ENCODE data around the gene SLC23A1.
"Not testable (repeated sequence)": the region's sequence is repeated elsewhere in the genome, so short reads cannot be mapped to it uniquely, and the experiment has no call there.

The SLC23A1 gene

DNA sequence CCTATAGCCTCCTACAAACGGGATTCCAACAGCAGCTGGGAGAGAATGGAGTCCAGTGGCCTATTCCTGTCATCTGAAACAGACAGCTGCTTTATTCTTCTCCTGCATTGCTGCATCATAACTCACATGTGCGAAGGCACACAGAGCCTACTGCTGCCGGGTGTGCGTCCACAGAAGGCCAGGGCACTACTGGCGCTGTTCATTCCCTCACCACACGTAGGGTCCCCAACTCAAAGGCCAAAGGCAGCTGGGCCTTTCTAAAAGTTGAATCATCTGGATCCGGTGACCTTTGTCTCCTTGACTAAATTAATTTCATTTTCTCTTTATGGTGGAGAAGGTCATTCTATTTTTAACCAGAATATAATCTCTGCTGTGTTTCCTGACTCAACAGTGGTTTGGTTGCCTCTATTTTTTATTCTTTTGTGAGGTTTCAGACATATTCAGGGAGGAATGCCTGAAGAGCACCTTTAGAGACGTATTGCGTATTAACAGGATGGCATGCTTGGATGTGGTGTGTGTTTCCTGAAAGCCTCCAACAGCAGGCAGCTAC lies 31.6 kb upstream of the SLC23A1 start:
- DNase-seq (ENCODE audit: low read depth), result no peak
- H3K4me3 ChIP-seq (ENCODE audit: low read length), result no peak overlapping the region
- TF ChIP-seq, protein P1, sequence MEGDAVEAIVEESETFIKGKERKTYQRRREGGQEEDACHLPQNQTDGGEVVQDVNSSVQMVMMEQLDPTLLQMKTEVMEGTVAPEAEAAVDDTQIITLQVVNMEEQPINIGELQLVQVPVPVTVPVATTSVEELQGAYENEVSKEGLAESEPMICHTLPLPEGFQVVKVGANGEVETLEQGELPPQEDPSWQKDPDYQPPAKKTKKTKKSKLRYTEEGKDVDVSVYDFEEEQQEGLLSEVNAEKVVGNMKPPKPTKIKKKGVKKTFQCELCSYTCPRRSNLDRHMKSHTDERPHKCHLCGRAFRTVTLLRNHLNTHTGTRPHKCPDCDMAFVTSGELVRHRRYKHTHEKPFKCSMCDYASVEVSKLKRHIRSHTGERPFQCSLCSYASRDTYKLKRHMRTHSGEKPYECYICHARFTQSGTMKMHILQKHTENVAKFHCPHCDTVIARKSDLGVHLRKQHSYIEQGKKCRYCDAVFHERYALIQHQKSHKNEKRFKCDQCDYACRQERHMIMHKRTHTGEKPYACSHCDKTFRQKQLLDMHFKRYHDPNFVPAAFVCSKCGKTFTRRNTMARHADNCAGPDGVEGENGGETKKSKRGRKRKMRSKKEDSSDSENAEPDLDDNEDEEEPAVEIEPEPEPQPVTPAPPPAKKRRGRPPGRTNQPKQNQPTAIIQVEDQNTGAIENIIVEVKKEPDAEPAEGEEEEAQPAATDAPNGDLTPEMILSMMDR (IDR thresholded peaks at IDR 0.05; ENCODE audit: insufficient read depth, low read depth, low read length, missing control alignments), result no peak

DNA sequence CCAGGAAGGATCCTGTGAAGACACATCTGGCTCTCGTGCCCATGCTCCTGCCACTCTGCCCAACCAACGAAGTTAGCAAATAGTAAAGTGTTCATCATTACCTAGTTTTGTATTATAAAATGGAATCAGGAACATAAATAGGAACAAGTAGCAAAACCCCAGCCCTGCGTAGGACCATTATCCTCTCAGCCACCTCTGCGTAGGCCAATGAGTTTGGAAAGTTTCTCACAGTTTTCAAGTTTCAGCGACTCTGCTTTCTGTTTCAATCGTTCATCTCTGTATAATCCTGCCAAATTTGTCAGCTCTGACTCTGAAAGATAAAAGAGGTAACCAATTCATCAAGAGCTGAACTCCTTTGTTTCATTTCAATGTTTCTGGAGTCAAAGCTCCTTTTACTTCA lies 30.9 kb upstream of the SLC23A1 start:
- TF ChIP-seq, protein P1 (IDR thresholded peaks at IDR 0.05; ENCODE audit: insufficient read depth, low read depth, low read length, missing control alignments), result no peak
- no peak overlapping the region for H3K4me3 ChIP-seq (ENCODE audit: low read length)
- no peak for DNase-seq (ENCODE audit: low read depth)

DNA sequence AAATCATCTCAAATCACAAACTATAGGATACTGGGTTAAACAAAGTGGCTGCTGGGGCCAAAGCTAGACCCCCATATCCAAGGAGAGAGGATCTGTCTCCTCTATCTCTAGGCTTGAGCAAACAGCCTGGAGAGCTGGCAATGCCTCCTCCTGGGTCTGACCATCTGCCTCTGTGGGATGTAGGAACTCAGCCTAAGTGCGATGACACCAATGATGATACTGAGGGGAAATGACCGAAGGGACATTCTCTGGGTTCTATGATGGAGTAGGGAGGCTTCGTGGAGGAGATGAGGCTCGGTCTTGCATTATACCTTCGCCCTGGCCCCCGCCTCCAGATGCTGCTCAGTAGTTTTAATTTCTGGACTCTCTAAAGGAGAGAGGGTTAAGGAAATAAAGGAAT lies 30.1 kb upstream of the SLC23A1 start:
- TF ChIP-seq, protein P1 (IDR thresholded peaks at IDR 0.05; ENCODE audit: insufficient read depth, low read depth, low read length, missing control alignments), result no peak
- no peak for DNase-seq (ENCODE audit: low read depth)
- H3K4me3 ChIP-seq (ENCODE audit: low read length), result no peak overlapping the region

DNA sequence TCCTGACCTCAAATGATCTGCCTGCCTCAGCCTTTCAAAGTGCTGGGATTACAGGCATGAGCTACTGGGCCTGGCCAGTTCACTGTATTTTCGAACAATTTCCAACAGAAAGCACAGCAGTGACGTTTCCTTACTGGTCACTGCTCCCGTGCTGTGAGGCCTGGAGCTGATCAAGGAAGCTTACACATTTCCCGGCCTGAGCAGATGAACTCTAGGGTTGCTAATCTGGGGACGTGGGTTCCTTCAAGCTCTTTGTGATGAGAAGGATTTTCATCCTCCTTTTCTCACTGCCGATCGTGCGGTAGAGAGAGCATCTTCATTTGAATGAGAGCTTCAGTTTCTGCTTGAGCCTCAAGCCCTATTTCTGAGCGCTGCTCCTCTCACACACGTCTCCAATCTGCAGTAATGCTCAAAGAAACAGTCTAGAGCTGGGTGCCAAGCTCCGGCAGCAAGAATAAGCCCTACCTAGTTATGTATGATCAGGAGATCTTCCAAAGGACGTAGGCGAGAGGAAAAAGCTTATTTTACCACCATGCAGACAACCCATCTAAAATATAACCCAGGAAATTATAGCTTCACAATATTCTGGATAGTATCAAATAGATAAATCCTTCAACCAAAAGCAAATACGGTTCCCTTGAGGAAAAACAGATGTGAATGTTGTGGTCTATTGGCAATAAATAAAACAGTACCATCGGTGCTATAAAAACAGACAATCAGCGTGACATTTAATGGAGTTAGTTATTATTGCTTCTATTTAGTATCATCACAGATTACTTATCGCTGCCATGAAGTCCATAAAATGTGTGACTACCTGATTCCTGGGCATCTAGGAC lies 28.1 kb upstream of the SLC23A1 start:
- TF ChIP-seq, protein P1 (IDR thresholded peaks at IDR 0.05; ENCODE audit: insufficient read depth, low read depth, low read length, missing control alignments), result no peak
- no peak for DNase-seq (ENCODE audit: low read depth)
- H3K4me3 ChIP-seq (ENCODE audit: low read length), result no peak overlapping the region

DNA sequence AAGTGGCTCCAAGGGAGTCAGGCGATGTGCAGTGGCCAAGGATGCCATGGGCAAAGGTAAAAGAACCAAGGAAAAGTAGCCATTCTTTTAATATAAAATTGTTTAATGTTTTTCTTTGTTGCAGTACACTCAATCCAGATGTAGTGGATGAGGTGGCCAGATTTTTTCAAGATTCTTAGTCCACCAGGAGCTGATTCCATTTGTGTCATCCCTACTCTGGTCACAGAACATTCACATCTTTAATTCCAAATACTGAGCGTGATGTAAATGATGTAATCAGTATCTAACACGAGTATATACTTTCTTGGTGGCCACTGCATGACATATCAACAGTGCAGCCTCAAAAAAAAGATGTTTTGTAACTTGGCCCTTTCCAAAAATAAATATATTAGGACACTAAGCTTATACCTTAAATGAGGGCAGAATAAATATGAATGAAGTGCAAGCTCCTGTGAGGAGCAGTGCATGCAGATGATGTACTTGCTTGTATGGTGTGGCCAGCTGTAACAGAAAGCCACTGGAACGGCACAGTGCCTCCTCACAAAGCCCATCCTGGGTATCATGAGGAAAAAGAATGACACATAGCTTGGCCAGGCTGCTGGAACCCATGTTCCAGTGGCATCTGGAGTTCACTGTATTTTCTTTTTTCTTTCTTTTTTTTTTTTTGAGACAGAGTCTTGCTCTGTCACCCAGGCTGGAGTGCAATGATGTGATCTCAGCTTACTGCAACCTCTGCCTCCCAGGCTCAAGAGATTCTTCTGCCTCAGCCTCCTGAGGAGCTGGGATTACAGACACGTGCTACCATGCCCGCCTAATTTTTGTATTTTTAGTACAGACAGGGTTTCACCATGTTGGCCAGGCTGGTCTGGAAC lies 27.3 kb upstream of the SLC23A1 start:
- TF ChIP-seq, protein P1 (IDR thresholded peaks at IDR 0.05; ENCODE audit: insufficient read depth, low read depth, low read length, missing control alignments), result no peak
- DNase-seq (ENCODE audit: low read depth), result no peak
- no peak overlapping the region for H3K4me3 ChIP-seq (ENCODE audit: low read length)

DNA sequence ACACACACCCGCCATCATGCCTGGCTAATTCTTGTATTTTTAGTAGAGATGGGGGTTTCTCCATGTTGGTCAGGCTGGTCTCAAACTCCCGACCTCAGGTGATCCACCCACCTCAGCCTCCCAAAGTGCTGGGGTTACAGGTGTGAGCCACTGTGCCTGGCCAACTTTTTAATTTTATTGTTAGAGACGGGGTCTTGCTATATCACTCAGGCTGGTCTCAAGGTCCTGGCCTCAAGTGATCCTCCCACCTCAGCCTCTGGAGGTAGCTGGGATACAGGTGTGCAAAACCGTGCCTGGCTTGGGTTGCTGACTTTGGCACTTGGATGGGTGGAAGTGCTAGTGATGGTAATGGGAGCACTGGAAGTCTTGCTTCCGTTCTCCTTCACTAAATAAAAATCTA lies 26.0 kb upstream of the SLC23A1 start:
- not testable (repeated sequence) for H3K4me3 ChIP-seq (ENCODE audit: low read length); DNase-seq (ENCODE audit: low read depth)

DNA sequence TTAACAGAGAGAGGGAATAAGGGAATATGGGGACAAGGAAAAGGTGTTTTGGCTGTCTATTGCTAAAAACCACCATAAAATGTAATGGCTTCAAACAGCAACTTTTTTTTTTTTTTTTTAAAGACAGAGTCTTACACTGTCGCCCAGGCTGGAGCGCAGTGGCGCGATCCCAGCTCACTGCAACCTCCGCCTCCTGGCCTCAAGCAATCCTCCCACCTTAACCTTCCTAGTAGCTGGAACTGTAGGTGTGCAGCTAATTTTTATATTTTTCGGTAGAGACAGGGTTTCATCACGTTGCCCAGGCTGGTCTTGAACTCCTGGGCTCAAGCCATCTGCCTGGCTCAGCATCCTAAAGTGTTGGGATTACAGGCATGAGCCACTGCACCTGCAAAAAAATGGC lies 25.1 kb upstream of the SLC23A1 start:
- DNase-seq (ENCODE audit: low read depth), result no peak
- H3K4me3 ChIP-seq (ENCODE audit: low read length), result no peak overlapping the region
- TF ChIP-seq, protein P1 (IDR thresholded peaks at IDR 0.05; ENCODE audit: insufficient read depth, low read depth, low read length, missing control alignments), result no peak

All from epithelial cell of esophagus (primary cell).